GM23338 (cell line): ENCODE data around the gene N4BP2. TPM values are rescaled to one million over a fixed set of nuclear protein-coding genes. Genes with fewer than 3 reads are reported as not detected.

Source experiments
- ATAC-seq: fragments of 200-7000 bp; cut with Tn5 transposase; 3 replicates; pipeline ENCODE4 v1.9.1; 2020
- DNase-seq: peaks from one replicate; pipeline ENCODE4 v3.0.0-alpha.2; 2015; ENCODE audit warnings: low spot score
- H2AFZ ChIP-seq: fragments of 200-600 bp; sonication (generic); 2 replicates; pipeline ENCODE4 v1.8.0; 2016; ENCODE audit warnings: antibody characterized with exemption, mild to moderate bottlenecking, moderate library complexity
- H3F3A ChIP-seq: fragments of 200-600 bp; sonication (generic); replicated peaks from 2 replicates; pipeline ENCODE4 v1.8.0; 2017; ENCODE audit warnings: antibody characterized with exemption, mixed run types, low read depth
- H3K27ac ChIP-seq: fragments of 200-600 bp; sonication (generic); 2 replicates; pipeline ENCODE4 v1.6.1; 2016; ENCODE audit warnings: low read depth
- H3K27me3 ChIP-seq: fragments of 200-600 bp; sonication (generic); 2 replicates; pipeline ENCODE4 v1.8.0; 2016; ENCODE audit warnings: mild to moderate bottlenecking, mixed run types, moderate library complexity; ENCODE audit not compliant: insufficient read depth
- H3K36me3 ChIP-seq: fragments of 200-600 bp; sonication (generic); 2 replicates; pipeline ENCODE4 v1.8.0; 2016; ENCODE audit warnings: mild to moderate bottlenecking; ENCODE audit not compliant: insufficient read depth
- H3K4me1 ChIP-seq: fragments of 200-600 bp; sonication (generic); 2 replicates; pipeline ENCODE4 v1.8.0; 2016; ENCODE audit warnings: mild to moderate bottlenecking, moderate library complexity; ENCODE audit not compliant: insufficient read depth
- H3K4me2 ChIP-seq: fragments of 200-600 bp; sonication (generic); 2 replicates; pipeline ENCODE4 v1.7.1; 2017; ENCODE audit warnings: mixed run types
- H3K4me3 ChIP-seq: fragments of 200-600 bp; sonication (generic); 2 replicates; pipeline ENCODE4 v1.6.1; 2016; ENCODE audit warnings: mixed run types
- H3K79me2 ChIP-seq: fragments of 200-600 bp; sonication (generic); replicated peaks from 2 replicates; pipeline ENCODE4 v1.8.0; 2017; ENCODE audit warnings: mild to moderate bottlenecking; ENCODE audit not compliant: insufficient read depth
- H3K9me2 ChIP-seq: fragments of 200-600 bp; sonication (generic); 2 replicates; pipeline ENCODE4 v1.8.0; 2017; ENCODE audit not compliant: insufficient read depth
- H4K20me1 ChIP-seq: fragments of 200-600 bp; sonication (generic); replicated peaks from 2 replicates; pipeline ENCODE4 v1.8.0; 2017; ENCODE audit warnings: mild to moderate bottlenecking; ENCODE audit not compliant: insufficient read depth
- H3K27ac Mint-ChIP-seq: 2 replicates; pipeline ENCODE4 v1.8.0; 2020; ENCODE audit warnings: inconsistent platforms, mild to moderate bottlenecking, moderate library complexity, mixed read lengths
- H3K27me3 Mint-ChIP-seq: 3 replicates; pipeline ENCODE4 v1.8.0; 2022; ENCODE audit warnings: low read depth, mild to moderate bottlenecking, moderate library complexity, mixed read lengths, inconsistent platforms; ENCODE audit not compliant: insufficient read depth, poor library complexity
- H3K36me3 Mint-ChIP-seq: 3 replicates; pipeline ENCODE4 v1.8.0; 2021; ENCODE audit warnings: low read depth, mild to moderate bottlenecking, inconsistent platforms, moderate library complexity, mixed read lengths
- H3K4me1 Mint-ChIP-seq: 3 replicates; pipeline ENCODE4 v1.8.0; 2020; ENCODE audit warnings: mild to moderate bottlenecking, inconsistent platforms, mixed read lengths
- H3K4me3 Mint-ChIP-seq: 3 replicates; pipeline ENCODE4 v1.8.0; 2021; ENCODE audit warnings: moderate library complexity, mild to moderate bottlenecking, inconsistent platforms, mixed read lengths
- H3K9me3 Mint-ChIP-seq: 3 replicates; pipeline ENCODE4 v1.8.0; 2020; ENCODE audit warnings: moderate library complexity, mild to moderate bottlenecking, inconsistent platforms, mixed read lengths
- CREB1 ChIP-seq: fragments of 250-450 bp; sonication (Bioruptor Pico); IDR thresholded peaks from 2 replicates; pipeline ENCODE4 v1.5.0; 2020; ENCODE audit warnings: low read depth, mild to moderate bottlenecking, moderate library complexity
- CTCF ChIP-seq, 2 experiments: fragments of 200-600 bp in 1 of 2; sonication (generic) in 1 of 2; conservative IDR thresholded peaks; 2 replicates each; pipeline versions ENCODE4 v1.5.1 to v1.6.1; 2016 to 2017; ENCODE audit warnings: antibody characterized with exemption in 2 of 2, low read depth in 2 of 2, mild to moderate bottlenecking in 2 of 2, moderate library complexity in 1 of 2
- JUNB ChIP-seq: IDR thresholded peaks from one replicate; pipeline ENCODE4 v1.6.1; 2016; ENCODE audit warnings: antibody characterized with exemption; ENCODE audit not compliant: unreplicated experiment
- NANOG ChIP-seq: IDR thresholded peaks from 2 replicates; pipeline ENCODE4 v1.6.1; 2016; ENCODE audit warnings: antibody characterized with exemption, borderline replicate concordance
- POLR2AphosphoS5 ChIP-seq: IDR thresholded peaks from 2 replicates; pipeline ENCODE4 v1.6.1; 2016; ENCODE audit warnings: antibody characterized with exemption, low read depth
- REST ChIP-seq: IDR thresholded peaks from one replicate; pipeline ENCODE4 v1.6.1; 2018; ENCODE audit warnings: antibody characterized with exemption; ENCODE audit not compliant: unreplicated experiment
- STAT1 ChIP-seq: IDR thresholded peaks from one replicate; pipeline ENCODE4 v1.6.1; 2016; ENCODE audit warnings: antibody characterized with exemption; ENCODE audit not compliant: unreplicated experiment
- ZNF331 ChIP-seq: fragments of 250-450 bp; sonication (Bioruptor Pico); IDR thresholded peaks from 2 replicates; pipeline ENCODE4 v1.5.0; 2020; ENCODE audit warnings: low read depth, mild to moderate bottlenecking, moderate library complexity
- ZNF462 ChIP-seq: fragments of 250-450 bp; sonication (Bioruptor Pico); IDR thresholded peaks from 2 replicates; pipeline ENCODE4 v1.5.0; 2020; ENCODE audit warnings: mild to moderate bottlenecking, moderate library complexity
- polyA plus RNA-seq: library from polyadenylated mRNA; unstranded; fragments of >200 nt; fragmentation: Nextera tagmentation; extraction: Ambion mirVana; gene quantifications from 2 replicates; pipeline ENCODE4 v1.2.1, GENCODE V29; 2016
- total RNA-seq: library from RNA; depleted of rRNA; stranded (reverse); fragments of >200 nt; shearing (Covaris generic); gene quantifications from 2 replicates; pipeline ENCODE4 v1.2.3, GENCODE V29; 2014

Gene N4BP2
- total and polyA plus RNA-seq, 2 experiments from 2014 or later, result 25.6 to 46.3 TPM

GRCh38 chr4:40178672-40179071 is 122.0 kb downstream of the N4BP2 start (continued):
- no peak for TF ChIP-seq REST
- TF ChIP-seq CTCF (conservative IDR thresholded peaks at IDR 0.05; ENCODE audit: low read depth in 2 of 2), result no peak
- TF ChIP-seq POLR2AphosphoS5, result no peak
- no peak for TF ChIP-seq STAT1
- no peak for TF ChIP-seq ZNF331 (CRISPR knock-in tag)
- TF ChIP-seq CREB1 (CRISPR knock-in tag), result no peak
- no peak for TF ChIP-seq NANOG
- no peak for TF ChIP-seq JUNB

- Histone ChIP-seq H3K27ac (no peak overlapping the region), H3K27me3 (no peaks in the 10 kb centered on the region), H3F3A (no peaks in the 10 kb centered on the region; the same call in 1 of the 2 replicates), H3K9me2 (no peaks in the 10 kb centered on the region), H3K4me3 (no peak overlapping the region), H3K79me2 (no peaks in the 10 kb centered on the region), H3K4me1 (peaks cover 13% of the 10 kb centered on the region), H4K20me1 (no peaks in the 10 kb centered on the region), H3K36me3 (no peaks in the 10 kb centered on the region), H3K4me2 (no peak overlapping the region), H2AFZ (no peak overlapping the region)
- H3K4me3 Mint-ChIP-seq, result no peak overlapping the region
- ATAC-seq (no peak), DNase-seq (no peak)
- H3K27ac Mint-ChIP-seq, result no peak overlapping the region
- peaks cover 22% of the 10 kb centered on the region for H3K4me1 Mint-ChIP-seq
- H3K36me3 Mint-ChIP-seq, result no peaks in the 10 kb centered on the region
- H3K27me3 Mint-ChIP-seq, result peaks cover 8% of the 10 kb centered on the region
- no peaks in the 10 kb centered on the region; the same call in 2 of the 3 replicates for H3K9me3 Mint-ChIP-seq
- TF ChIP-seq ZNF331 (CRISPR knock-in tag) (no peak), ZNF462 (no peak), CTCF (conservative IDR thresholded peaks at IDR 0.05; ENCODE audit: low read depth in 2 of 2) (no peak)
These were observed 122.7 kb downstream of the N4BP2 start for GRCh38 chr4:40179360-40179759.
